GM19328 (cell line): Measurements from ENCODE around the gene RPS8.
"Not testable (repeated sequence)": the region's sequence is repeated elsewhere in the genome, so short reads cannot be mapped to it uniquely, and the experiment has no call there.

ENCODE experiments used
- ATAC-seq: cut with Tn5 transposase; IDR thresholded peaks from one replicate; pipeline ENCODE4 v1.9.1; 2021; ENCODE audit warnings: mild to moderate bottlenecking, moderate library complexity; ENCODE audit not compliant: unreplicated experiment

The RPS8 gene

GRCh38 chr1:44775078-44775929 lies at the start of gene RPS8:
Gene RPS8 (plus strand): TSS chr1:44775540. CDS start chr1:44775597, 57 bp downstream.
- ATAC-seq: peak; percentile 71

DNA sequence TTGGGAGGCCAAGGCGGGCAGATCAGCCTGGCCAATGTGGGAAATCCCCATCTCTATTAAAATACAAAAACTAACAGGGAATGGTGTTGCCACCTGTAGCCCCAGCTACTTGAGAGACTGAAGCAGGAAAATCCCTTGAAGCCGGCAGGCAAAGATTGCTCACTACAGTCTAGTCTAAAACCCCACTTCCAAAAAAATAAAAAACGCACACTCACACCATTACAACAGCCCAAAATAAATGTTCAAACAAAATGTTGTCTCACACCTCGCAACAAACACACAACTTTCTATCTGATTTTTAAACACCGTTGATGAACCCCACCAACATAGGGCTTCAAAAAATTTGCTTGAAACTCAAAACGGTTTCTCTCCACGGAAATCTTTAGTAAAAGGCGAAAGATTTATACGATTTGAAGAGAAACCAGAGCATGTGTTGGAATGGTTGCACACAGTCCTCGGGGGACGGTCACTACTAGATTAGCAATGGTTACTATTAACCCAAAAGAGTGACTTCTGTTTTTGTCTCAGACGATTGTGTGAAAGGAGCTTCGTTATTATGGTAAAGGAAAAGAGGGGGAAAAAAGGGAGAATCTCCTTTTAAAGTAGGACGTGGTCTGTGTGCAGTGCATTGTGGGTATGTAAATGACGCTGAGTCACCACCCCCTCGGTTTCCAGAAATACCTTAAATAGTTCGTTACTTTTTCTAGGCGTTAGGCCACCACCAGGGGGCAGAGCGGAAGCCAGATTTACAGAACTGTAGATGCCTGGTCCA lies 44.4 kb upstream of the RPS8 start, which contains the start of gene RNU5D-1:
Gene RNU5D-1 (minus strand): TSS at position 430 of the 772 bp plus-strand sequence.
- ATAC-seq: peak; percentile 63

GRCh38 chr1:44733365-44733764 lies 42.0 kb upstream of the RPS8 start:
- ATAC-seq: no peak

DNA sequence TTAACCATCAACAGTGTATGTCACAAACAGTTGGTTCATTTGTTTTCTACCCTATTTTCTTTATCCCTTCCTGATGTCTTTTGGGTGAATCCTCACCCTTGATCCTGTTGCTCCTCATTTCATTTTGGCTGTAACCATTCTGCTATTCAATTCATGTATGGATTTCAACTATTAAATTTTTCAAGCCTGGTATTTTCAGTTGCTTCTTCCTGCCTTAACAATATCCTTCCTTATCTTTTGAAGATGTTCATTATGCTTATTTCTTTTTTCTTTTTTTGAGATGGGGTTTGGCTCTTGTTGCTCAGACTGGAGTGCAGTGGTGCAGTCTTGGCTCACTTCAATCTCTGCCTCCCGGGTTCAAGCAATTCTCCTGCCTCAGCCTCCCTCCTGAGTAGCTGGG lies 41.6 kb upstream of the RPS8 start:
- ATAC-seq: no peak

- ATAC-seq: no peak
Observed at GRCh38 chr1:44735992-44736391, 39.3 kb upstream of the RPS8 start.

GRCh38 chr1:44738953-44739306 lies 36.4 kb upstream of the RPS8 start:
- not testable (repeated sequence) for ATAC-seq

DNA sequence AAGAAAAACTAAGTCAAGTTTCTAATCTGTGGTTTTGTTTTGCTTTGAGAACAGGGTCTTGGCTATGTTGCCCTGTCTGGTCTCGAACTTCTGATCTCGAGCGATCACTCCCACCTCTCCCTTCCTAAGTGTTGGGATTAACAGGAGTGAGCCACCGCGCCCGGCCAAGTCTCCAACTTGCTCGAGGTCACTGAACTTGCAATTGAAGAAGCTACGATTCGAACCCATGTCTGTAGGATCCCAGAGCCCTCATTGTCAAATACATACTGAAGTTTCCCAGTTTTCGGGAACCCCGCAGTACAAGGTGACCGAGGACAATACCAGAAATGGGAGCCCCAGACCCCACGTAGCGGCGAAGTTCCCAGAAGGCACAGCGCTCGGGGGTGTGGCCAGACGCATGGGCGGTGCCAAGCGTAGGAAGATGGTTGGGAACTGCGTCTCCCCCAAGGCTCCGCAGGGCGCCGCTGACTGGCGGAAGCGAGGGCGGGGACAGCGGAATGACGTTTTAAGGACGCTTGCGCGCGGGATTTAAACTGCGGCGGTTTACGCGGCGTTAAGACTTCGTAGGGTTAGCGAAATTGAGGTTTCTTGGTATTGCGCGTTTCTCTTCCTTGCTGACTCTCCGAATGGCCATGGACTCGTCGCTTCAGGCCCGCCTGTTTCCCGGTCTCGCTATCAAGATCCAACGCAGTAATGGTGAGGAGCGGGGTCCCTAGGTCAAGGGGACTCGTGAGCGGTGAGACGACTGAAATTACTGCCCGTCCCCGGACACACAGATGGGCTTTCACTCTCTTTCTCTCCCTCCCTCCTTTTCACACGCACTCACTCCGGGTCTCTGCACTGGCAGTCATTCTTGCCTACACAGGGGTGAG lies 35.8 kb upstream of the RPS8 start, which contains the start of gene KIF2C:
Gene KIF2C (plus strand): TSS at position 531 of the 872 bp plus-strand sequence. CDS start 96 bp downstream, at position 627.
- ATAC-seq: peak; percentile 97

- no peak for ATAC-seq
Observed at GRCh38 chr1:44740179-44740617, 35.1 kb upstream of the RPS8 start.

- ATAC-seq: no peak
Observed at GRCh38 chr1:44743211-44743610, 32.1 kb upstream of the RPS8 start.

GRCh38 chr1:44747878-44748277 lies 27.5 kb upstream of the RPS8 start:
- no peak for ATAC-seq

GRCh38 chr1:44757420-44757819 lies 17.9 kb upstream of the RPS8 start:
- no peak for ATAC-seq

GRCh38 chr1:44759077-44759476 lies 16.3 kb upstream of the RPS8 start:
- no peak for ATAC-seq

DNA sequence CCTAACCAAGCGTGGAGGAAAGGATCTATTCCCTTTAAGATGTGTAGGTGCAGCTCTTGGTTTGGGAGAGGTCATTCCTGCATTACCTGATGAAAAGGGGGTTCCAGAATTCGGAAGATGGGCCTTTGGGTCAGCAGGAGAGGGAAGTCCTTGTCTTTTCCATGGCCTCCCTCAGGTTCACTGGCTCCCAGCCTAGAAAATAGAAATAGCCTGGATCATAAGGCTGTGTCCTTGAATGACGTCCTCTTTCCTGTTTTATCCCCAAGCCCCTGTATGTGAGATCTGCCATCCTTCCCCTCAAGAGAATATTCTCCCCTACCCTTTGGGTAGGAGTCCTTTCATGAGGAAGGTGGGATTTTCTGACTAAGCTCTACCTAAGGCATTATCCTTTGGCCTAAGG lies 14.5 kb upstream of the RPS8 start:
- ATAC-seq: no peak

DNA sequence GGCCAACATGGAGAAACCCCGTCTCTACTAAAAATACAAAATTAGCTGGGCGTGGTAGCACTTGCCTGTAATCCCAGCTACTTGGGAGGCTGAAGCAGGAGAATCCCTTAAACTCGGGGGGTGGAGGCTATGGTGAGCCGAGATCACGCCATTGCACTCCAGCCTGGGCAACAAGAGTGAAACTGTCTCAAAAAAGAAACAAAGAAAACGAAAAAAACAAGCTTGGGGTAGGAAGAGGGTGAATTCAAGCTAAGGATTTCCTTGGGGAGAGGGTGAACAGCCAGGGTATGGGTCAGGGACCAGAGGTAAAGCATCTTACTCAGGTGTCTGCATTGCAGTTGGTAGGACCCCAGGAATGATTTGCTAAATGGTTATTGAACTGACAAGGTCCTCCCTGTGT lies 8.9 kb upstream of the RPS8 start:
- not testable (repeated sequence) for ATAC-seq

GRCh38 chr1:44775930-44776729 lies 790 bp downstream of the RPS8 start:
- ATAC-seq: peak; percentile 17

GRCh38 chr1:44776730-44777068 lies 1.4 kb downstream of the RPS8 start:
- ATAC-seq: no peak

DNA sequence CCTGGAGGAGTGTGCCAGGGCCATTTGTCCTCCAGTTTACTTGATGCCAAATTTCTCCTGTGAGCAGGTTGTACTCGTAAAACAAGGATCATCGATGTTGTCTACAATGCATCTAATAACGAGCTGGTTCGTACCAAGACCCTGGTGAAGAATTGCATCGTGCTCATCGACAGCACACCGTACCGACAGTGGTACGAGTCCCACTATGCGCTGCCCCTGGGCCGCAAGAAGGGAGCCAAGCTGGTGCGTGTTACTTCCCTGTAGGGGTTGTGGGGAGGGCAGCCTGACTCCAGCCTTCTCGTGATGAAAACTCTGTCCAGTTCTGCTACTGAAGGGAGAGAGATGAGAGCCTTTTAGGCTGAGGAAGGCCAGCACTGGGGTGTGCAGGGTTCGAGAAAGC lies 2.2 kb downstream of the RPS8 start:
- no peak for ATAC-seq

DNA sequence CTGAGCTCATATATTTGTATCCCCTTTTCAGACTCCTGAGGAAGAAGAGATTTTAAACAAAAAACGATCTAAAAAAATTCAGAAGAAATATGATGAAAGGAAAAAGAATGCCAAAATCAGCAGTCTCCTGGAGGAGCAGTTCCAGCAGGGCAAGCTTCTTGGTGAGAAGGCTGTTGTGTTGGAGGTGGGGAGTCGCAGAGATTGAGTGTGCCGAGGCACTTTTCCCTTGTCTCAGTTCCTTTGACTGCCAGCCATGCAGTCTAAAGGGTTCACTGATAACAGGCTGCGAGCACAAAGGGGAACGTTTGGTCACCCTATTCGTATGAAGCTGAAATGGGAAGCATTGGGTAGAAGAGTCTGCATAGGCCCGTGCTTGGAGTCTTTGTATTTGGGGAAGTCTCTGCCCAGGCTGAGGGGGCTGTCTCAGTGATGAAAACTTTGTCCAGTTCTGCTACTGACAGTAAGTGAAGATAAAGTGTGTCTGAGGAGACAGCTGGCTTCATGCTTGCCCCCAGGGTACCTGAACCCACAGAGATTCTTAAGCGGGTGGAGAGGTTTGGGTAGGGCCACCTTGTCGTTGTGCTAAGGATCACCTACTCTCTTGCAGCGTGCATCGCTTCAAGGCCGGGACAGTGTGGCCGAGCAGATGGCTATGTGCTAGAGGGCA lies 2.8 kb downstream of the RPS8 start:
- ATAC-seq: no peak

DNA sequence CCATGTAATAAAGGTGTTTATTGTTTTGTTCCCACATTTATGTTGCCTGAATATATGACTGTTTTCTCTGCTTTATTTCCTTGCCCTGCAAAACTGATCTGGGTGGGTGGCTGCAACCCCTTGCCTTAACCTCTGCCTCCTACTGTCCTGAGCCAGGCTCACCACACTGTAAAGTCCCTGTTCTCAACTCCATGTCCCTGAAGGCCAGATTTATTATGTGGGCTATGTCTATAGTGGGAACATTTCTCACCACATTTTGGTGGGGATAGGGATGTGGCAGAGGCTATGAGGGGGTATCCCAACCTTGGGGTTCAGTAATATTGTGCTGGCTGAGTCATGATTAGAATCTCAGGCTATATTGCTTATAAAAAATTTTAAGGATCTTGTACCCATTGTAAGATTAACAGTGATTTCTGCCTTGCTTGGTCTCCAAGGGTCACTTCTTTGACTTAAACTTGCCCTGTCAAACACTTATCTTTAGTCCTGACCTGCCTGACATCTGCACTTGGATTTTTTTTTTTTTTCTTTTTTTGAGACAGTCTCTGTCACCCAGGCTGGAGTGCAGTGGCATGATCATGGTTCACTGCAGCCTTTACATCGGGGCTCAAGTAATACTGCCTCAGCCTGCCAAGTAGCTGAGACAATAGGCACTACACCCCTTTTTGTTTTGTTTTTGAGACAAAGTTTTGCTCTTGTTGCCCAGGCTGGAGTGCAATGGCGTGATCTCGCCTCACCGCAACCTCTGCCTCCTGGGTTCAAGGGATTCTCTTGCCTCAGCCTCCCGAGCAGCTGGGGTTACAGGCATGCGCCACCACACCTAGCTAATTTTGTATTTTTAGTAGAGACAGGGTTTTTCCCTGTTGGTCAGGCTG lies 3.6 kb downstream of the RPS8 start:
- ATAC-seq: no peak
